NCI-H1694 (cell line): Measurements from ENCODE around the gene GSTM1.

ENCODE experiments used
- DNase-seq: peaks from one replicate; lab custom pipeline; 2025; lab: John Stamatoyannopoulos, UW

The GSTM1 gene

GRCh38 chr1:109687641-109688499 lies at the start of gene GSTM1:
TSS of gene GSTM1 (plus strand) at chr1:109687817. CDS start at chr1:109687874, 57 bp downstream.
- DNase-seq, result no peak

- no peak for DNase-seq
These were observed 48.4 kb upstream of the GSTM1 start for GRCh38 chr1:109639063-109639840.

- DNase-seq, result no peak
These were observed 47.8 kb upstream of the GSTM1 start for GRCh38 chr1:109639841-109640184.

- DNase-seq, result peak; percentile 77
These were observed 47.2 kb upstream of the GSTM1 start for GRCh38 chr1:109640285-109640865.

- no peak for DNase-seq
These were observed 46.4 kb upstream of the GSTM1 start for GRCh38 chr1:109641078-109641740.

- DNase-seq, result no peak
These were observed 45.8 kb upstream of the GSTM1 start for GRCh38 chr1:109641861-109642260.

- no peak for DNase-seq
These were observed 45.0 kb upstream of the GSTM1 start for GRCh38 chr1:109642626-109643025.

GRCh38 chr1:109643385-109644230 lies 44.0 kb upstream of the GSTM1 start:
- peak; percentile 59 for DNase-seq

- no peak for DNase-seq
These were observed 42.9 kb upstream of the GSTM1 start for GRCh38 chr1:109644670-109645069.

GRCh38 chr1:109649491-109649914 lies 38.1 kb upstream of the GSTM1 start:
- peak; percentile 27 for DNase-seq

GRCh38 chr1:109650609-109651008 lies 37.0 kb upstream of the GSTM1 start:
- no peak for DNase-seq

GRCh38 chr1:109652402-109652801 lies 35.2 kb upstream of the GSTM1 start:
- DNase-seq, result no peak

- DNase-seq, result no peak
These were observed 34.3 kb upstream of the GSTM1 start for GRCh38 chr1:109653306-109653705.

GRCh38 chr1:109654519-109654918 lies 33.1 kb upstream of the GSTM1 start:
- no peak for DNase-seq

GRCh38 chr1:109655615-109656519 lies 31.8 kb upstream of the GSTM1 start, which contains the start of gene GSTM4:
TSS of gene GSTM4 (plus strand) at chr1:109656099. CDS start at chr1:109656390, 291 bp downstream.
- no peak for DNase-seq

GRCh38 chr1:109657395-109657794 lies 30.2 kb upstream of the GSTM1 start:
- DNase-seq, result no peak

- DNase-seq, result no peak
These were observed 29.6 kb upstream of the GSTM1 start for GRCh38 chr1:109657970-109658369.

GRCh38 chr1:109658533-109659042 lies 29.0 kb upstream of the GSTM1 start:
- DNase-seq, result no peak

- no peak for DNase-seq
These were observed 28.5 kb upstream of the GSTM1 start for GRCh38 chr1:109659145-109659544.
